ENCODE measurements around the gene STARD3. TPM values are rescaled to one million over a fixed set of nuclear protein-coding genes. Genes with fewer than 3 reads are reported as not detected.

STARD3 gene
- total and polyA plus RNA-seq, 9 of the 15 experiments (the other 6 are each of a cell fraction or from before 2014, with no cell fraction given) = 0.63 to 87.0 (median 46.0) TPM

- POLR2A ChIA-PET = interaction anchor here (0.9 to 1.3 kb wide), 6 partner anchors 11 to 65 kb away, joined by 3 to 9 read pairs (median 4); partner anchors contain the start of gene STARD3
- H3K36me3 ChIP-seq (ENCODE audit: control insufficient read depth, insufficient read depth, low read length) = peaks cover 33% of the 10 kb centered on the region; the same call in 1 of the 3 replicates
- ATAC-seq = no peak
Measured at GRCh38 chr17:39664581-39665561, 27.9 kb downstream of the STARD3 start, which contains the start of gene TCAP. TCAP (plus strand) TSS chr17:39665349; CDS start chr17:39665360, 11 bp downstream.

More at GRCh38 chr17:39664581-39665561, 27.9 kb downstream of the STARD3 start, which contains the start of gene TCAP:
- no peak for DNase-seq (ENCODE audit: extremely low read depth in 1 of 4, low spot score in 3 of 4)
- Histone ChIP-seq H2AFZ (ENCODE audit: low read depth, low read length) (no peak within 1 kb of the TSS), H3K4me3 (no peak within 1 kb of the TSS), H3K27me3 (ENCODE audit: control insufficient read depth in 2 of 2, insufficient read depth in 2 of 2, low read length in 2 of 2) (no peaks in the 10 kb centered on the region), H3K9me1 (ENCODE audit: control insufficient read depth, insufficient read depth, low read length) (no peaks in the 10 kb centered on the region), H4K20me1 (replicated peaks; ENCODE audit: control insufficient read depth, insufficient read depth, low read length) (no peaks in the 10 kb centered on the region), H3K4me1 (replicated peaks in 1 of 2; ENCODE audit: control insufficient read depth in 2 of 2, insufficient read depth in 2 of 2, low read length in 2 of 2) (peaks cover 33 to 88% of the 10 kb centered on the region in 2 experiments), H3K27ac (ENCODE audit: extremely low read depth, low read depth, low read length) (peak within 1 kb of the TSS; percentile 28), H3K9ac (ENCODE audit: insufficient read depth in 1 of 2, low read depth in 2 of 2, low read length in 2 of 2) (peak within 1 kb of the TSS in 1 of 2 experiments; percentile 82; a peak in 2 of 4 replicates), H3K9me3 (replicated peaks; ENCODE audit: control insufficient read depth, insufficient read depth, low read depth, low read length) (no peaks in the 10 kb centered on the region), H3K79me2 (ENCODE audit: control insufficient read depth, insufficient read depth, low read length) (peaks cover 13% of the 10 kb centered on the region; the same call in 2 of the 3 replicates), H3K4me2 (ENCODE audit: insufficient read depth, low read length) (peak within 1 kb of the TSS; percentile 27; the same call in 1 of the 2 replicates)
- 78% methylated on average over 13 of the region's 15 CpGs for WGBS (ENCODE audit: insufficient coverage, low coverage, missing lambda C conversion rate)
- in situ Hi-C loops (cut with MboI) = no loop called here
- intact Hi-C loops (cut with micrococcal nuclease) = no loop called here
- TF ChIP-seq GATA2 (CRISPR knock-in tag; IDR thresholded peaks at IDR 0.05) (no peak), MTA1 (IDR thresholded peaks at IDR 0.05; ENCODE audit: borderline replicate concordance) (no peak), ZNF197 (CRISPR knock-in tag; IDR thresholded peaks at IDR 0.05; ENCODE audit: low read depth) (0 out of 2 replicates have a peak, but pooled peaks have one; percentile 13)
- BruUV-seq (replicated peaks) = no TSS peak
- CTCF ChIA-PET (ENCODE audit: low intra/inter-chr PET ratio) = interaction anchor here (0.6 kb wide), 1 partner anchor 20 kb away, joined by 3 read pairs; no protein-coding TSS in a partner anchor
- no peak for FAIRE-seq
